G401 (cell line): ENCODE measurements around the gene SHOC2. TPM values are rescaled to one million over a fixed set of nuclear protein-coding genes. Genes with fewer than 3 reads are reported as not detected.

Experiments used
- DNase-seq: peaks from one replicate; pipeline ENCODE4 v3.0.0-alpha.2; 2015; ENCODE audit warnings: low spot score
- in situ Hi-C: cut with HindIII; loops from 2 replicates; pipeline ENCODE4 v1.10.0; 2016; ENCODE audit warnings: low sequenced_read_pairs, mixed read lengths
- total RNA-seq: library from RNA; depleted of rRNA; stranded (reverse); fragments of >200 nt; shearing (Covaris generic); gene quantifications from 2 replicates; pipeline ENCODE4 v1.2.3, GENCODE V29; 2014

SHOC2 gene
- total RNA-seq, 1 experiment from 2014 or later, result 14.2 TPM

GRCh38 chr10:110972231-110973134 lies 53.1 kb downstream of the SHOC2 start:
- in situ Hi-C loops, result no loop called here
- DNase-seq, result no peak

GRCh38 chr10:110973400-110973799 lies 54.0 kb downstream of the SHOC2 start:
- no peak for DNase-seq
- in situ Hi-C loops, result no loop called here

GRCh38 chr10:110976577-110976976 lies 57.2 kb downstream of the SHOC2 start:
- no peak for DNase-seq
- in situ Hi-C loops, result no loop called here

GRCh38 chr10:110977662-110978061 lies 58.3 kb downstream of the SHOC2 start:
- in situ Hi-C loops, result no loop called here
- DNase-seq, result no peak

- no peak for DNase-seq
- in situ Hi-C loops, result no loop called here
These were observed 58.8 kb downstream of the SHOC2 start for GRCh38 chr10:110978204-110978603.

GRCh38 chr10:110979611-110980010 lies 60.2 kb downstream of the SHOC2 start:
- in situ Hi-C loops, result no loop called here

GRCh38 chr10:110980807-110981206 lies 61.4 kb downstream of the SHOC2 start:
- no peak for DNase-seq
- in situ Hi-C loops, result no loop called here

More at GRCh38 chr10:110979611-110980010, 60.2 kb downstream of the SHOC2 start:
- DNase-seq, result no peak

GRCh38 chr10:110983466-110983865 lies 64.1 kb downstream of the SHOC2 start:
- in situ Hi-C loops, result no loop called here
- DNase-seq, result no peak

- DNase-seq, result peak; percentile 31
- in situ Hi-C loops, result no loop called here
These were observed 66.3 kb downstream of the SHOC2 start for GRCh38 chr10:110985497-110986275.

- in situ Hi-C loops, result no loop called here
- no peak for DNase-seq
These were observed 69.6 kb downstream of the SHOC2 start for GRCh38 chr10:110989016-110989415.

- in situ Hi-C loops, result no loop called here
- DNase-seq, result no peak
These were observed 72.8 kb downstream of the SHOC2 start for GRCh38 chr10:110992006-110992800.

- in situ Hi-C loops, result no loop called here
- no peak for DNase-seq
These were observed 73.8 kb downstream of the SHOC2 start for GRCh38 chr10:110993024-110993693.

GRCh38 chr10:110994406-110995086 lies 75.1 kb downstream of the SHOC2 start:
- no peak for DNase-seq
- in situ Hi-C loops, result no loop called here

GRCh38 chr10:110995301-110995700 lies 75.9 kb downstream of the SHOC2 start:
- in situ Hi-C loops, result no loop called here
- peak; percentile 27 for DNase-seq

GRCh38 chr10:110996256-110996655 lies 76.9 kb downstream of the SHOC2 start:
- in situ Hi-C loops, result no loop called here
- DNase-seq, result no peak

- no peak for DNase-seq
- in situ Hi-C loops, result no loop called here
These were observed 84.6 kb downstream of the SHOC2 start for GRCh38 chr10:111004016-111004415.

GRCh38 chr10:111007486-111007885 lies 88.1 kb downstream of the SHOC2 start:
- in situ Hi-C loops, result no loop called here
- DNase-seq, result no peak

GRCh38 chr10:111015181-111015580 lies 95.8 kb downstream of the SHOC2 start:
- no peak for DNase-seq
- in situ Hi-C loops, result no loop called here
